GM12875 (cell line): Measurements from ENCODE around the gene GPC3.

Experiments used
- H3K4me3 ChIP-seq: one replicate; pipeline ENCODE4 v1.5.1; 2011; ENCODE audit warnings: low read depth, low read length, control low read depth
- TF ChIP-seq, protein P1 (sequence below): IDR thresholded peaks from 2 replicates; pipeline ENCODE4 v1.5.1; 2011; ENCODE audit warnings: low read depth, mild to moderate bottlenecking, control low read depth, inconsistent platforms, low read length, moderate library complexity, borderline replicate concordance; ENCODE audit not compliant: insufficient read depth

The GPC3 gene

DNA sequence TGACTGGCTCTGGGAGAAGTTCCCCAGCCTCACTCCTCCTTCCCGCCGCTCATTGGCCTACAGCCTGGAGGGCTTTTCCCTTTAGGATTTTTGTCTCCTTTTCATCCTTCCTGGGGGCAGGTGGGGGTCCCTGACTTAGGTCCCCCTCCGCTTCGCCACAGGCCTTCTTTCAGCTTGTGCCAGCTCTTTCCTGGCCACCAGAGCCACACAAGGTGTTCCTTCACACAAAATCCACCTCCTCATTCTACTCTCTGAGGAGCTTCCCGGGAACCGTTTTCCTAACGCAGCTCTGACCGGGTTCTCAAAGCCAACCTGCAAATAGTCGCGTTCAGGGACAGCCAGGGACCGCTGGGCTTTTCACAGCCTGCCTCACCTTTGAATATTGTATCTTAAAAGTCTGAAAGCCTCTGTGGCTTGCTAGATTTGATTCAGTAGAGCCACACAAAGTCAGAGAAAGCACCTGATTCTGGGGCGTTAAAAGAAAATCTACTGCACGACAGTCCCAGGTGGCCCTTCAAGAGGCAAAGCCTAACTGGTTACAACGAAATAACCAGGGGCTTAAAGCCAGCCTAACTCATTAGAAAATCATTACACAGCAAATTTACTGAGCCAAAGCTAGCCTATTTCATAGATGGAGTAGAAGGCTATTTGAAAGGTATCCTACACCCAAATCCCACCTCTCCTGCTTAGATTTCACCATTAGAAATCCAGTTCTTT is 731 bp upstream of the GPC3 start:
- TF ChIP-seq, protein P1, sequence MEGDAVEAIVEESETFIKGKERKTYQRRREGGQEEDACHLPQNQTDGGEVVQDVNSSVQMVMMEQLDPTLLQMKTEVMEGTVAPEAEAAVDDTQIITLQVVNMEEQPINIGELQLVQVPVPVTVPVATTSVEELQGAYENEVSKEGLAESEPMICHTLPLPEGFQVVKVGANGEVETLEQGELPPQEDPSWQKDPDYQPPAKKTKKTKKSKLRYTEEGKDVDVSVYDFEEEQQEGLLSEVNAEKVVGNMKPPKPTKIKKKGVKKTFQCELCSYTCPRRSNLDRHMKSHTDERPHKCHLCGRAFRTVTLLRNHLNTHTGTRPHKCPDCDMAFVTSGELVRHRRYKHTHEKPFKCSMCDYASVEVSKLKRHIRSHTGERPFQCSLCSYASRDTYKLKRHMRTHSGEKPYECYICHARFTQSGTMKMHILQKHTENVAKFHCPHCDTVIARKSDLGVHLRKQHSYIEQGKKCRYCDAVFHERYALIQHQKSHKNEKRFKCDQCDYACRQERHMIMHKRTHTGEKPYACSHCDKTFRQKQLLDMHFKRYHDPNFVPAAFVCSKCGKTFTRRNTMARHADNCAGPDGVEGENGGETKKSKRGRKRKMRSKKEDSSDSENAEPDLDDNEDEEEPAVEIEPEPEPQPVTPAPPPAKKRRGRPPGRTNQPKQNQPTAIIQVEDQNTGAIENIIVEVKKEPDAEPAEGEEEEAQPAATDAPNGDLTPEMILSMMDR = no peak
- no peak overlapping the region for H3K4me3 ChIP-seq

DNA sequence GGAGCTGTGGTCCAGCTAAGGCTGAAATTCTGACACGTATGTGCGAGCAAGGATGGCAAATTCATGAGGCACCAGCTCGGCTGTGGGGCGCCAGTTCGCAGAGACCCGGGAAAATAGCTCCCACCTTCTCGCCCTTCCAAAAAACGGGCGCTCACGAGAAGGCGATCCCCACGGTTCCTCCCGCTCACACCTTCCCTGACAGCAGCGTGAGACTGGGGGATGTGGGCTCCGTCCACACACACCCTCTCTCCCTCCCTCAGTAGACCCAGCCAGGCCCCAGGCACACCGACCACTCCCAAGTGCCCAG is 584 bp downstream of the GPC3 start:
- TF ChIP-seq, protein P1 = no peak
- no peak overlapping the region for H3K4me3 ChIP-seq

DNA sequence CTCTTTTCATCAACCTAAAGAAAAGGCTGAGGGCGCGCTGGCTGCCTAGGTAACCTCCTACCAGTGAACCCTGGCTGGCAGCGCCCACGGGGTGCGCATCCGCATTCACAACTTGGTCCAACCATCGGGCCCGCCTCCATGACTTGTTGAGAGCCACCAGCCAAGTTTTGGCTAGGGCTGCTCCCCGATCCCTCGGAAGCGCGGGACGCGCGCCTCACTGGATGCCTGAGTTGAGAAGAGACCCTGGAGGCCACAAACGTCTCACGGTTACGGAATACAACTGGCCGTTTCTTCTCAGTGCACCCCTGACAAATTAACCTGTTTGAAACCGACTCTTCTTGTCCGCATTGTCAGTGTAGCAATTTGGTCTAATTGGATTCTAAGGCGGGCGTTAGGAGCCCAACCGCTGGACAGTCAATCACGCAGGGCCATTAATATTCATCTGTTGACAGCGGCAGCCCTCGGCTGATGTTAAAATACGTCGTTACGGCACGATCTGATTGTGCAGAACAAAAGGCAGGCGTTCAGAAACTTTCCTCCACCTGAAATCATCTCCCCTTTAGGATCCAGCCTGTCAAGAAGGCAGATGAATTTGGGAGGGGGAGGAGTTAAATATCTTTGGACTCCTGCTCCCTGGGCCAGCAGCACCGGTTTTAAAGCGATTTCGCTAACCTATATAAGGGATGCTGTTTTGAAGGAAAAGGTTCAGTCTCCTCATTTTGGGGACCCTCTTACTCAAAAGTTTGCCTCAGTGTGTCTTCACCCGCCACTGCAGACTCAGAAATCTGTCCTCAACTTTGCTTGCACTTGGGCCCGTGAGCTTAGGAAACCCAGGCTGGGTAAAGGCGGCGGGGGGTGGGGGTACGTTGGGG is 1.2 kb downstream of the GPC3 start:
- TF ChIP-seq, protein P1 = no peak

DNA sequence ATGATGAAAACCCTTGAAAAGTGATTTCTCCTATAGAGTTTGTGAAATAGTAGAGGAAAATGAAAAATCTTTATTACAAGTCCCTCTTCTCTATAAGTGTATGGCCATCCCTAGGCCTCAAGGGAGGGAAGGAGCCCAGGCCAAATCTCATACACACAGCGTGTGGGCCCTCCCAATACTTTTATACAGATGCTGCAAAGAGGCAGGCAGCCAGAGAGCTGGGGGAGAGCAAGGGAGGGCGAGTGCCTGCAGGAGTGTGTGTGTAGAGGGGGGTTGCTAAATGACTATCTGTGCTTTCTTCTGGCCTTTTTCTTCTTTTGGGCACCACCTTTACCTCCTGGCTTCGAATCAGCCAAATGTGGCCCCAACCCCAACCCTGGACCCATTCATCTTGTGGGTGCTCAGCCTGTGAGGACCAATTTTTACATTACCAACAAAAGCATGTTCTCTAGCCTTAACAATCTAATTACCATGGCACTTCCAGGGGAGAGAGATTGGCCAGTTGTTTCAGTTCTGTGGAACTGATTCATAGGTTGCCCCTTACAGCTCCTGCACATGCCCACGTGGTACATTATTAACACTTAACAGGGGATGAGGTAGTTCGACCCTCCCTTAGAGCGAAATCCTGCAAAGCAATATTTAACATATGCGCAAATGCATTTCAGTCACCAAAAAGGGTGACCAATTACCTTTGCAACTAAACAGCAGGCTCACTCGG is 2.0 kb downstream of the GPC3 start:
- TF ChIP-seq, protein P1 = no peak
- H3K4me3 ChIP-seq = no peak overlapping the region

More for the DNA sequence above, 1.2 kb downstream of the GPC3 start:
- H3K4me3 ChIP-seq = no peak overlapping the region

DNA sequence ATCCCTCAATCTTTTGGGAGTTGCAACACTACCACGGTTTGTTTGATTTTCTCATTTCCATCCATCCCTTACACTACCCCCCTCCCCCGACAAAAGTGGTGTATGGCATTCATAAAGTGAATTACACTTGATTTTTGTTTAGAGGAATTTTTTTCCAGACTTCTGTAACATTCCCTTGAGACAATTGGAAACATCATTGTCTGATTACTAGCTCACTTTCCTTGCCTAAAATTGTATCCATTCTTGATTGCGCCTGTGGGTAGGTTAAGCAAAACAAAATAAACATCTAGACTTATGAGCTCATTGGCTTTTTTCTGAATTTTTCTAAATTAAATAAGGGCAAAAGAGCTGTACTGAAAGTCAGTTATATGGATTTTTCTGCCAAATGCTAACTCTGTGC is 3.5 kb downstream of the GPC3 start:
- TF ChIP-seq, protein P1 = no peak
- H3K4me3 ChIP-seq = no peak overlapping the region

DNA sequence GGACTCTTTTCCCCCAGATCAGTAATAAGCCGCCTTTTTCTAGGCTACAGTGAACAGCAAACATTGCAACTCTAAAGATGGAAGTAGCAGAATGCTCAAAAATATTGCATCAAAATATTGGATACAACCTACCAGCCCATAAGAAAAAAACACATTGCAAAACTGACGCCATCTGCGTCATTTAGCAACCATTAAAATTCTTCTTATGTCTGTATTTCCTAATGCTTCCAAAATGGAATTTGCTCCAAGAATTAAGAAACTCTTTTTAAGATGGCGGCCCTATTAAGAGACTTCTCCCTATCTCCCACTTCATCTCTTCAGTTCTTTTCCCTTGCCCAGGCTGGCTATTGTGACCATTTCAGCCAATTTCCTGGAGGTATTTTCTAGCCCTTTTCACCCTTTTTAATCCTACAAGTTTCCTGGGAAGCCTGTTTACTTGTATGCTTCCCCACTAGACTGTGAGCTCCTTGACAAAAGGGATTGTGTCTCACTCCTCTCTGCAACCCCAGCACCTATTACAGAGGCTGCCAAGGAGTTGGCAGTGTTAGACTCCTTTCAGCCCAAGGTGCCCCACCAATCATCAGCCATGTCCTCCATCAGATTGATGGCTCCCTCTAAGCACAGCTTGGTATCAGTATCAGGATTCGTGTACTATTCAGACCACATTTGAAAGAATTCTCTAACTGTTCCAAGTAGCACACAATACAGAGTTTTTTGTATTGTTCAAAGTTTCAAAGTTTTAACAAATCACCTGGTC is 4.4 kb downstream of the GPC3 start:
- H3K4me3 ChIP-seq = no peak overlapping the region
- TF ChIP-seq, protein P1 = no peak
